AG09309 (cell line): ENCODE data around the gene NUP214.

Experiments
- DNase-seq: peaks from one replicate; pipeline ENCODE4 v3.0.0-alpha.2; 2010; ENCODE audit warnings: low read depth
- H3K4me3 ChIP-seq: 2 replicates; pipeline ENCODE4 v1.5.1; 2011; ENCODE audit warnings: mild to moderate bottlenecking, low read depth, low read length, moderate library complexity; ENCODE audit not compliant: control insufficient read depth
- TF ChIP-seq, protein P1 (sequence below): IDR thresholded peaks from 2 replicates; pipeline ENCODE4 v1.5.1; 2011; ENCODE audit warnings: mild to moderate bottlenecking, low read depth, low read length, inconsistent platforms; ENCODE audit not compliant: insufficient read depth, control insufficient read depth; ENCODE audit errors: missing control alignments

Gene NUP214

GRCh38 chr9:131214286-131214856 is 89.0 kb downstream of the NUP214 start:
- TF ChIP-seq, protein P1, sequence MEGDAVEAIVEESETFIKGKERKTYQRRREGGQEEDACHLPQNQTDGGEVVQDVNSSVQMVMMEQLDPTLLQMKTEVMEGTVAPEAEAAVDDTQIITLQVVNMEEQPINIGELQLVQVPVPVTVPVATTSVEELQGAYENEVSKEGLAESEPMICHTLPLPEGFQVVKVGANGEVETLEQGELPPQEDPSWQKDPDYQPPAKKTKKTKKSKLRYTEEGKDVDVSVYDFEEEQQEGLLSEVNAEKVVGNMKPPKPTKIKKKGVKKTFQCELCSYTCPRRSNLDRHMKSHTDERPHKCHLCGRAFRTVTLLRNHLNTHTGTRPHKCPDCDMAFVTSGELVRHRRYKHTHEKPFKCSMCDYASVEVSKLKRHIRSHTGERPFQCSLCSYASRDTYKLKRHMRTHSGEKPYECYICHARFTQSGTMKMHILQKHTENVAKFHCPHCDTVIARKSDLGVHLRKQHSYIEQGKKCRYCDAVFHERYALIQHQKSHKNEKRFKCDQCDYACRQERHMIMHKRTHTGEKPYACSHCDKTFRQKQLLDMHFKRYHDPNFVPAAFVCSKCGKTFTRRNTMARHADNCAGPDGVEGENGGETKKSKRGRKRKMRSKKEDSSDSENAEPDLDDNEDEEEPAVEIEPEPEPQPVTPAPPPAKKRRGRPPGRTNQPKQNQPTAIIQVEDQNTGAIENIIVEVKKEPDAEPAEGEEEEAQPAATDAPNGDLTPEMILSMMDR, result no peak

DNA sequence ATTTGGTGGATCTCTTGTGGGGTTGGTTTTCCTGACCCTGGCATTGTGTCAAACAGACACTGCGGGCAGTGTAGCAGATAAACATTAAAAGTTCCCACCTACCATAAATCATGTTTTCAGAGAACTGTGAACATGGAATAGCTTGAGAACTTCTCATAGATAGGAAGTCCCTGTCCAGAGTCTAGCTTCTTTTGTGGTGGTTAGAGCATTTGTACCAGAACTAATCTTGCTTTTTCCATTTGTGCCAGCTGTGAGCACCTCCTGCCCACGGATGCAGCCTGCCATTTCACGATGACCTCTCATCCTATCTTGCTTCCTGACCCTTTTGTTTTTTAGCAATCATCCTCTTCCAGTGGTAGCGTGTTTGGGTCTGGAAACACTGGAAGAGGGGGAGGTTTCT is 89.5 kb downstream of the NUP214 start:
- TF ChIP-seq, protein P1, result no peak
- no peak overlapping the region for H3K4me3 ChIP-seq
- DNase-seq, result no peak

More at GRCh38 chr9:131214286-131214856, 89.0 kb downstream of the NUP214 start:
- no peak overlapping the region for H3K4me3 ChIP-seq
- DNase-seq, result no peak

- TF ChIP-seq, protein P1, result no peak
These were observed 91.4 kb downstream of the NUP214 start for GRCh38 chr9:131216806-131217205.

GRCh38 chr9:131217331-131218031 is 92.1 kb downstream of the NUP214 start:
- no peak for DNase-seq
- no peak overlapping the region for H3K4me3 ChIP-seq
- TF ChIP-seq, protein P1, result no peak

More at GRCh38 chr9:131216806-131217205, 91.4 kb downstream of the NUP214 start:
- H3K4me3 ChIP-seq, result no peak overlapping the region
- DNase-seq, result no peak

DNA sequence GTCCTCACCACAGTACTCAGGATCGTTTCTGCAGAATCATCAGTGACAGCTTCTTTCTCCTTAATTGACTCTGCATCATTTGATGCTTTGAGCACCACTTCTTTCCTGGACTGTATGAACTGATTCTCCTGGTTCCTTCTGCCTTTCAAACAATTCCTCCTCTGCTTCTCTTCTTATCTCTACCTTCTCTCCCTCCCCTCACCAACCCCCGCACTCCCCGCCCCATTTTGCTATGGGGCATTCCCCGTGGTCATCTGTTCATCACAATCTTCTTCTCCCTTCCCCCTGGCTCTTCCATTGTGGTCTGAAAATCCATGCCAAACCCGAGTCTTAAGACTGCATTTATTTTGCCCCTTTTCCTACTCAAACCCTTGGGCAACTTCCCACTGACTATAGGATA is 93.0 kb downstream of the NUP214 start:
- no peak overlapping the region for H3K4me3 ChIP-seq
- TF ChIP-seq, protein P1, result no peak
- no peak for DNase-seq

- TF ChIP-seq, protein P1, result no peak
- no peak for DNase-seq
- no peak overlapping the region for H3K4me3 ChIP-seq
These were observed 95.1 kb downstream of the NUP214 start for GRCh38 chr9:131220485-131220884.
